HK-2 (cell line): ENCODE data around the gene EIF4G3.
"Not testable (repeated sequence)": the region's sequence is repeated elsewhere in the genome, so short reads cannot be mapped to it uniquely, and the experiment has no call there.

ENCODE experiments used
- DNase-seq: peaks from one replicate; pipeline ENCODE4 v3.0.0-alpha.2; 2018; ENCODE audit not compliant: unreplicated experiment

EIF4G3 gene

GRCh38 chr1:21176586-21177555, at the start of gene EIF4G3:
Gene EIF4G3 (minus strand): TSS chr1:21176897. CDS start chr1:21002742, 174,155 bp downstream.
- peak; percentile 99 for DNase-seq

GRCh38 chr1:21225065-21225464, 48.4 kb upstream of the EIF4G3 start:
- DNase-seq = no peak

- no peak for DNase-seq
These were observed 44.1 kb upstream of the EIF4G3 start for GRCh38 chr1:21220815-21221214.

- no peak for DNase-seq
These were observed 43.0 kb upstream of the EIF4G3 start for GRCh38 chr1:21219674-21220073.

GRCh38 chr1:21217812-21218596, 41.3 kb upstream of the EIF4G3 start:
- DNase-seq = peak; percentile 57

GRCh38 chr1:21216835-21217811, 40.4 kb upstream of the EIF4G3 start:
- peak; percentile 54 for DNase-seq

- no peak for DNase-seq
These were observed 35.4 kb upstream of the EIF4G3 start for GRCh38 chr1:21212126-21212525.

GRCh38 chr1:21208137-21208700, 31.5 kb upstream of the EIF4G3 start:
- DNase-seq = not testable (repeated sequence)

- DNase-seq = peak; percentile 54
These were observed 29.4 kb upstream of the EIF4G3 start for GRCh38 chr1:21206117-21206516.

GRCh38 chr1:21205416-21205815, 28.7 kb upstream of the EIF4G3 start:
- DNase-seq = no peak

GRCh38 chr1:21201650-21202049, 25.0 kb upstream of the EIF4G3 start:
- no peak for DNase-seq

- not testable (repeated sequence) for DNase-seq
These were observed 24.5 kb upstream of the EIF4G3 start for GRCh38 chr1:21201238-21201637.

GRCh38 chr1:21200767-21201166, 24.1 kb upstream of the EIF4G3 start:
- no peak for DNase-seq

GRCh38 chr1:21198929-21199328, 22.2 kb upstream of the EIF4G3 start:
- no peak for DNase-seq

- no peak for DNase-seq
These were observed 16.2 kb upstream of the EIF4G3 start for GRCh38 chr1:21192871-21193270.

- no peak for DNase-seq
These were observed 15.6 kb upstream of the EIF4G3 start for GRCh38 chr1:21192284-21192683.

- DNase-seq = not testable (repeated sequence)
These were observed 14.1 kb upstream of the EIF4G3 start for GRCh38 chr1:21190771-21191170.

GRCh38 chr1:21189906-21190500, 13.3 kb upstream of the EIF4G3 start:
- no peak for DNase-seq

GRCh38 chr1:21189421-21189820, 12.7 kb upstream of the EIF4G3 start:
- DNase-seq = no peak

GRCh38 chr1:21188235-21188634, 11.5 kb upstream of the EIF4G3 start:
- DNase-seq = no peak
